Endometrial microvascular endothelial cells (primary cell): ENCODE measurements around the gene GPR34. TPM values are rescaled to one million over a fixed set of nuclear protein-coding genes. Genes with fewer than 3 reads are reported as not detected.
"Not testable (repeated sequence)": the region's sequence is repeated elsewhere in the genome, so short reads cannot be mapped to it uniquely, and the experiment has no call there.

ENCODE experiments used
- in situ Hi-C: cut with HindIII; loops from 2 replicates; pipeline ENCODE4 v1.10.0; 2017; ENCODE audit warnings: low sequenced_read_pairs, low pct_unique_long_range_greater_than_20kb; ENCODE audit errors: inconsistent ontology term
- total RNA-seq: library from RNA; depleted of rRNA; stranded (reverse); fragments of >200 nt; gene quantifications from one replicate; pipeline ENCODE4 v1.2.3, GENCODE V29; 2015; ENCODE audit errors: inconsistent ontology term

Gene GPR34
- total RNA-seq, 1 donor from 2014 or later, result not detected

DNA sequence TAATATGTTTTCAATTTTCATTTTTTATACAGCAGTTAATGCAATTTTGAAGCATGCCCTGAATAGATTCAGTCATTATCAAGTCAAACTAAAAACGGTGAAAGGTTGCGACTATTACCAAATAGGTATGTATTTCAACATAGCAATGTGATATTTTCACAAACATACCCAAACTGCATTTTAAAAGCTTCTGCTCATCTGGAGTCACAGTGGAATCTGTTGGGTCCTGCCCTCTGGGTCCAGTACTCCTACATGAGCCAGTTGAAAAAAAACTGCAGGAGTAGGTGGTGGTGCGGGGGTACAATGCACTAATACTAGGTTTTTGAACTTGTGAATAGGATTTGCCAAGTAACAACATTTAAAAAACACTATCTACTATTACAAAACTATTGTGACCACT, 938 bp downstream of the GPR34 start:
- in situ Hi-C loops, result no loop called here

- in situ Hi-C loops, result no loop called here
Observed at GRCh38 chrX:41692162-41692749, 3.5 kb downstream of the GPR34 start.

GRCh38 chrX:41693024-41693423, 4.3 kb downstream of the GPR34 start:
- in situ Hi-C loops, result no loop called here

DNA sequence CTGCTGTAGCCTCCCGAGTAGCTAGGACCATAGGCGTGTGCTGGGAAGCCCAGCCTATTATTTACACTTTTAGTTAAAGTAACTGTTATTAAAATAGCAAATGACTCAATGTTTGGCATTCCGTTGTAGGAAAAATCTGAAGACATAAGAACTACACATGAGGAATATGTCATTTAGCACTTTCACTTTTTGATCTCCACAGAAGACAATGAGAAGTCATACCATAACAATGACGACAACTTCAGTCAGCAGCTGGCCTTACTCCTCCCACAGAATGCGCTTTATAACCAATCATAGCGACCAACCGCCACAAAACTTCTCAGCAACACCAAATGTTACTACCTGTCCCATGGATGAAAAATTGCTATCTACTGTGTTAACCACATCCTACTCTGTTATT, 6.7 kb downstream of the GPR34 start:
- in situ Hi-C loops, result no loop called here

DNA sequence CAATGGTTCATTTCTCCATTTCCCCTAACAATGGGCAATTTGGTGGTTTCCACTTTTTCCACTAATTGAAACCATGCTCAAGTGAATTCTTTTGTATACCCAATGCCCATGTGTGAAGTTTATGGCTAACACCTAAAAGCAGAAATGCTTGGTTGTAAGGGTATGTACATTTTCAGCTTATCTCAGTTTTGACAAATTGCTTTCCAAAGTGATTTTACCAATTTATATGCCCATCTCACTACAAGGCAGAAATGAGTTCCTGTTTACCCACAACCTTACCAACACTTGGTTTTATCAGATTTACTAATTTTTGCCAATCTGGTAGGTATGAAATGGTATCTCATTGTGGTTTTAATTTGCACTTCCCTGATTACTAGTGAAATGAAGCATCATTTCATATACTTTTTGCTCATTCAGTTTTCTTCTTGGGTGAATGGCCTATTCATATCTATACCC, 14.8 kb downstream of the GPR34 start:
- in situ Hi-C loops, result no loop called here

- in situ Hi-C loops, result no loop called here
Observed at GRCh38 chrX:41705042-41705441, 16.3 kb downstream of the GPR34 start.

- in situ Hi-C loops, result no loop called here
Observed at GRCh38 chrX:41705680-41706374, 17.1 kb downstream of the GPR34 start.

DNA sequence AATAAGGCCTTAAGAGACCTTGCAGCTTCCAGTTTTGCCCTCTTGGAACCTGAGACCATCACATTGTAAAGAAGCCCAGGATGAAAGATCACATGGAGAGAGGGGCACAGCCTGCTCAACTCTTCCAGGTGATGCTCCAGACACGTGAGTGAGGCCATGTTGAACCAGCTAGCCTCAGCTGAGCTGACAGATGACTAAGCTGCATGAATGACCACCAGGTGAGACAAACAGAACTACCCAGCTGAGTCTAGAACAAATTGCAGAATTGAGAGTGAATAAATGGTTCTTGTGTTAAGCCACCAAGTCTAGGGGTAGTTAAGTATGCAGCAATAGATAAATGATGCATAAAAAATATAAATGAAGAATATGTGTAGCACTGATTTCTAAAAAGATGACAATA, 18.4 kb downstream of the GPR34 start:
- in situ Hi-C loops, result no loop called here

GRCh38 chrX:41708486-41708885, 19.7 kb downstream of the GPR34 start:
- in situ Hi-C loops, result no loop called here

- in situ Hi-C loops, result no loop called here
Observed at GRCh38 chrX:41711021-41711667, 22.4 kb downstream of the GPR34 start.

- in situ Hi-C loops, result no loop called here
Observed at GRCh38 chrX:41716222-41716621, 27.4 kb downstream of the GPR34 start.

DNA sequence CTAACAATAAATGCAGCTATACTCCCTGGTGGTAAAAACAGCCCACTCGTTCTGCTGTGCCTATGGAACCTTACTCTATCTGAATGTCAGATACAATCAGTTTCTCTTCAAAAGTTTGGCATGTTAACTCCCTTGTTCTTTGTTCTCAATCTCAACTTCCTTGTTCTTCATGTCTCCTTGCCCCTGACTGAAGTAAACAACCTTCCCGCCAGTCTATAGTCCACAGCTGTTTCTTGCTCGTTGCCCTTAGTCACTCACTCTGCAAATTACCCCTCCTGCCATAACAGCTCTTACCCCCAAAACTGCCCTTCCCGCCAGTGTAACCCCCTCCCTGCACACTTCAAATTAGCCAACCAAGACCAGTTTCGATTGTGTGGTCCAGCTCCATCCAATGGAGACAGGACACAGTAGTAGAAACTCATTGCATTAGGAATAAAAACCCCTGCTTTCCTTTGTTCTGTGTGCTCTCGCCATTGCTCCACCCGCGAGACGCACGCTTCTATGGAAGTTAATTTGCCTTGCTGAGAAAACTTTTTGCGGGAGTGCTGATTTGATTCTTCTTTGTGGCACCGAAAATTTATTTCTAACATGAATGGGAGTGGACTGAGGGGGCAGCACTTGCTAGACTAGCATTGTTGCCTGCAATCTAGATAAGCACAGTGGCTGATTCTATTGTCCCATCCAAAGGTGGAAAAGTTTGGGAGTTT, 28.1 kb downstream of the GPR34 start:
- in situ Hi-C loops, result no loop called here

DNA sequence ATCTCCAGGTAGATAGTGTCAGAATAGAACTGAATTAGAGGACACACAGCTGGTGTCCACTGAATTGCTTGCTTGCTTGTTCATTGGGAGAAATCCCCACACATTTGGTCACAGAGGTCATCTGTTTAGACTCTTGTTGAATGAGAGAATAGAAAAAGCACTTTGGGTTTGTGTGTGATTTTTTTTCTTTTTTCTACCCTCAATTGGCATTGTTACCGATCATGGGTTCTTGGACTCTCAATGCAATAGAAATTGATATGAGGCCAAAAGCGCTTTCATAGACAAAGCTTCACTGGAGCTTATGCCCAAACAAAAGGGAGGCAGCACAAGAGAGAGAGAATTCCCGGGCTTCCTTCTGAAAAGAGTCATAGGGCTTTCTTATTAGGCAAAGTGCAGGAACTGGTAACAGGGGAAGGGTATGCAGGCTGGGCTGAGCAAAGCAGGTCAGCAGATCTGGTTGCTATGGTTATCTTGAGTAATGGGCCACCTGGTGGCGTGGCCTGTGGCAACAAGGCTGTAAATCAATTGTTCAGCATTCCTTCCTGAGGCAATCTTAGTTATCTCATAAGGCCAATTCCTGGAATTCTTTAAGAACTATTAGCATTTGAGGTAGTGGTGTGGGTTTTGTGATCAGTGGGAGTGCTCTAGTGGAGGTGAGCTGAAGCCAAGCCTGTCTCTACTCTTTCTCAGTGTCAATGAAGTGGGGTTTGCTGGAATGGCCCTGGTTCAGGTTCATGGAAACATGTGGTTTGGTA, 29.9 kb downstream of the GPR34 start:
- in situ Hi-C loops, result no loop called here

DNA sequence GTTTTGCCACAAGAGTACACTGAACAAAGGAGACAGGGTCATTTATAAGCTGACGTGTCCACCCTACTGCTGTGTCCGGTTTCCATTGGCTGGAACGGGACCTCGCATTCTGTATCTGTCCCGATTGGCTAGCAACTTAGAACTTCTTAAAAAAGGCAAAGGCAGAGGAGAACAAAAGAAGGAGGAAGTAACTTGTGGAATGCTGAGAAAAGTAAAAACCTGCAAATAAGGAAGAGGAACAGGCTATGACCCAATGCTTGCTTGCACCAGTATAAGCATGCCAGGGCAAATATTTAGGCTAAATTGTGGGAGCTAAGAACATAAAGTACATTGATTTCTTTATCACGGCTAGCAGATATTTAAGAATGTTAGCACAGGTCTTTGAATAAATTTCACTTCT, 30.8 kb downstream of the GPR34 start:
- in situ Hi-C loops, result not testable (repeated sequence)

- in situ Hi-C loops, result no loop called here
Observed at GRCh38 chrX:41720125-41720779, 31.5 kb downstream of the GPR34 start.

GRCh38 chrX:41721590-41721989, 32.8 kb downstream of the GPR34 start:
- in situ Hi-C loops, result no loop called here

- in situ Hi-C loops, result no loop called here
Observed at GRCh38 chrX:41722214-41722613, 33.4 kb downstream of the GPR34 start.

DNA sequence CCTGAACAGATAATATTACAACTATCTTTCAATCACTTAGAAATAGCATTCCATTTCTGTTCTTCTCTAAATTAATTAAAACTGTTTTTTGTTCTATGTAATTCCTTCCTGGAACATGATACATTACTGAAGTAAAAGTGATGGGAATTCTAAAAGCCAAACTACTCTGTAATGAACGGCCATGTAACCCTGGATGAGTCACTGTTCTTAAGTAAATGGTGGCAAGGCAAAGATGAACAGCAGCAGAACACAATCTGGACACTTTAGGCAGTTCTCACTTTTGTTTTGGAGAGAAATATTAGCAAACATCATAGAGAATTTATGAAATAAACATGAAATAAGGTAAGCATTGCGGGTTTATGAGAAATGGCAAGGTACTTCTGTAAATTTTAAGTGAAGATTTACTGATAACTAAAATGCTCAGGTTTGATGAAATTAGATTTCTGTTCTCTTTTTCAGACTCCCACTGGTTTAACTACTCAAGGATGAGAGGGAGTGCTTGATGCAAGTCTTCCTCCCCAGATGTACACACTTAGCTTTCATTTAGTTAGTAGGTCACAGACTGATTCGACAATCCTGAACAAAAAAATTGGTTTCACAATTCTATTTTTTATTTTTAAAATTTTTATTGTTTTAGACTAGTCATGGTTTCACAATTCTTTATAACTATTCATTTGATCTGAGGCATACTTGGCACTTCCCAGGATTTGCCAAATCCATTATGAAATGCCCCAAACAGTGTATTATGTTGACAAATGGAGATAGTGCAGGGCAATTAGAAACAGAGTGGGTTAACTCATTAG, 34.2 kb downstream of the GPR34 start:
- in situ Hi-C loops, result no loop called here
